Measurements from ENCODE around the gene MTX1. TPM values are rescaled to one million over a fixed set of nuclear protein-coding genes. Genes with fewer than 3 reads are reported as not detected.
"Not testable (repeated sequence)": the region's sequence is repeated elsewhere in the genome, so short reads cannot be mapped to it uniquely, and the experiment has no call there.

MTX1 gene
- total RNA-seq, 2 donors from 2014 or later = 47.3 to 63.2 TPM

DNA sequence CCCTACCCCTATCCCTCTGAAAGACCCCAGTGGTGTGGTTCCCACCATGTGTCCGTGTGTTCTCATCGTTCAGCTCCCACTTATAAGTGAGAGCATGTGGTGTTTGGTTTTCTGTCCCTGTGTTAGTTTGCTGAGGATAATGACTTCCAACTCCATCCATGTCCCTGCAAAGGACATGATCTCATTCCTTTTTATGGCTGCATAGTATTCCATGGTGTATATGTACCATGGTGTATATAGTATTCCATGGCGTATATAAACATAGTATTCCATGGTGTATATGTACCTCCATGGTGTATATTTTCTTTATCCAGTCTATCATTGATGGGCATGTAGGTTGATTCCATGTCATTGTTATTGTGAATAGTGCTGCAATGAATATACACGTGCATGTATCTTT lies 44.7 kb upstream of the MTX1 start:
- not testable (repeated sequence) for H3K4me3 Mint-ChIP-seq; H3K4me1 Mint-ChIP-seq; H3K27me3 ChIP-seq (ENCODE audit: control insufficient read depth, insufficient read depth, low read length, poor library complexity, severe bottlenecking); H3K36me3 ChIP-seq (ENCODE audit: control insufficient read depth, insufficient read depth, low read length); H3K9me3 ChIP-seq (ENCODE audit: control insufficient read depth, low read length); H3K4me3 ChIP-seq (ENCODE audit: low read length); H3K9me3 Mint-ChIP-seq; H3K4me1 ChIP-seq (ENCODE audit: control insufficient read depth, insufficient read depth, low read length); H3K27ac ChIP-seq (ENCODE audit: low read depth, low read length); DNase-seq; H3K9ac ChIP-seq (ENCODE audit: extremely low read depth, low read length, poor library complexity, severe bottlenecking); H3K27ac Mint-ChIP-seq; H3K36me3 Mint-ChIP-seq (ENCODE audit: low read depth)
- H3K27me3 Mint-ChIP-seq (ENCODE audit: insufficient read depth) = peaks cover 12% of the 10 kb centered on the region
- WGBS, 2 experiments (ENCODE audit: insufficient coverage in 1 of 2, insufficient read length in 1 of 2) = 70 to 92% methylated on average over 2 to 4 of the region's 4 CpGs

DNA sequence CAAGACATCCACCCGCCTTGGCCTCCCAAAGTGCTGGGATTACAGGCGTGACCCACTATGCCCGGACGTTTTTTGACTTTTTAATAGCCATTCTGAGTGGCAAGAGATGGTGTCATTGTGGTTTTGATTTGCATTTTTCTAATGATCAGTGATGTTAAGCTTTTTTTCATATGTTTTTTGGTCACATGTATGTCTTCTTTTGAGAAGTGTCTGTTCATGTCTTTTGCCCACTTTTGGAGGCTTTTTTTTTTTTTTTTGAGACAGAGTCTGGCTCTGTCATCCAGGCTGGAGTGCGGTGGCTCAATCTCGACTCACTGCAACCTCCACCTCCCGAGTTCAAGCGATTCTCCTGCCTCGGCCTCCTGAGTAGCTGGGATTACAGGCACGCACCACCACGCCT lies 43.9 kb upstream of the MTX1 start:
- not testable (repeated sequence) for H3K4me3 ChIP-seq (ENCODE audit: low read length); H3K9ac ChIP-seq (ENCODE audit: extremely low read depth, low read length, poor library complexity, severe bottlenecking); H3K27ac Mint-ChIP-seq; H3K9me3 Mint-ChIP-seq; H3K27ac ChIP-seq (ENCODE audit: low read depth, low read length); H3K4me1 Mint-ChIP-seq; H3K4me1 ChIP-seq (ENCODE audit: control insufficient read depth, insufficient read depth, low read length); H3K27me3 ChIP-seq (ENCODE audit: control insufficient read depth, insufficient read depth, low read length, poor library complexity, severe bottlenecking); H3K27me3 Mint-ChIP-seq (ENCODE audit: insufficient read depth); H3K9me3 ChIP-seq (ENCODE audit: control insufficient read depth, low read length); H3K36me3 Mint-ChIP-seq (ENCODE audit: low read depth); H3K36me3 ChIP-seq (ENCODE audit: control insufficient read depth, insufficient read depth, low read length); H3K4me3 Mint-ChIP-seq
- 79 to 89% methylated on average over 6 to 9 of the region's 11 CpGs for WGBS, 2 experiments (ENCODE audit: insufficient coverage in 1 of 2, insufficient read length in 1 of 2)
- peak; percentile 17 for DNase-seq

DNA sequence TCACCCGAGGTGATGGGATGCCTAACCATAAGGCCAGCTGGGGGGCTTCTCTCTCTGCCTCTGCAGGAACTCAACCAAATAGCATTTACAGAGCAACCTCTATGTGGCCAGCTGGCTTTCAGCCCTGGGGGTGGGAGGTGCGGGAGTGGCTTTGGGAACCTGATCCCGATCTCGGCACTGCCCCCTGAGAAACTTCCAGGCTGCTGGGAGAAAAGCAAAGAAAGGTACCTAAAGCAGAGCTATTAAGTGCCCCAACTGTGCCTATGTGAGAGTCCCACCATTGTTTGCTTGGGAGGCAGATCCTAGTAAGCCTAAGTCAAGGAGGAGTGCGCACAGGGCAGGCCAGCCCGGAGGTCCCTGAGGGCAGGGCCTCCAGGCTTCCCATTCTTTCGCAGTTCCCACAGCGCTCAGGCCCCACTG lies 42.4 kb upstream of the MTX1 start:
- H3K4me1 ChIP-seq (ENCODE audit: control insufficient read depth, insufficient read depth, low read length) = no peaks in the 10 kb centered on the region
- TF ChIP-seq, protein P1, sequence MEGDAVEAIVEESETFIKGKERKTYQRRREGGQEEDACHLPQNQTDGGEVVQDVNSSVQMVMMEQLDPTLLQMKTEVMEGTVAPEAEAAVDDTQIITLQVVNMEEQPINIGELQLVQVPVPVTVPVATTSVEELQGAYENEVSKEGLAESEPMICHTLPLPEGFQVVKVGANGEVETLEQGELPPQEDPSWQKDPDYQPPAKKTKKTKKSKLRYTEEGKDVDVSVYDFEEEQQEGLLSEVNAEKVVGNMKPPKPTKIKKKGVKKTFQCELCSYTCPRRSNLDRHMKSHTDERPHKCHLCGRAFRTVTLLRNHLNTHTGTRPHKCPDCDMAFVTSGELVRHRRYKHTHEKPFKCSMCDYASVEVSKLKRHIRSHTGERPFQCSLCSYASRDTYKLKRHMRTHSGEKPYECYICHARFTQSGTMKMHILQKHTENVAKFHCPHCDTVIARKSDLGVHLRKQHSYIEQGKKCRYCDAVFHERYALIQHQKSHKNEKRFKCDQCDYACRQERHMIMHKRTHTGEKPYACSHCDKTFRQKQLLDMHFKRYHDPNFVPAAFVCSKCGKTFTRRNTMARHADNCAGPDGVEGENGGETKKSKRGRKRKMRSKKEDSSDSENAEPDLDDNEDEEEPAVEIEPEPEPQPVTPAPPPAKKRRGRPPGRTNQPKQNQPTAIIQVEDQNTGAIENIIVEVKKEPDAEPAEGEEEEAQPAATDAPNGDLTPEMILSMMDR (conservative IDR thresholded peaks at IDR 0.05) = no peak
- H3K9me3 ChIP-seq (ENCODE audit: control insufficient read depth, low read length) = no peaks in the 10 kb centered on the region
- H3K9me3 Mint-ChIP-seq = no peaks in the 10 kb centered on the region
- no peak overlapping the region for H3K27ac ChIP-seq (ENCODE audit: low read depth, low read length)
- no peak overlapping the region for H3K9ac ChIP-seq (ENCODE audit: extremely low read depth, low read length, poor library complexity, severe bottlenecking)
- WGBS, 2 experiments (ENCODE audit: insufficient coverage in 1 of 2, insufficient read length in 1 of 2) = 79 to 80% methylated on average over 7 to 8 of the region's 8 CpGs
- H3K4me3 ChIP-seq (ENCODE audit: low read length) = no peak overlapping the region
- H3K27ac Mint-ChIP-seq = no peak overlapping the region
- peaks cover 13% of the 10 kb centered on the region for H3K36me3 ChIP-seq (ENCODE audit: control insufficient read depth, insufficient read depth, low read length)
- DNase-seq = peak; percentile 58
- H3K27me3 ChIP-seq (ENCODE audit: control insufficient read depth, insufficient read depth, low read length, poor library complexity, severe bottlenecking) = no peaks in the 10 kb centered on the region
- H3K4me3 Mint-ChIP-seq = no peak overlapping the region
- H3K27me3 Mint-ChIP-seq (ENCODE audit: insufficient read depth) = no peaks in the 10 kb centered on the region
- peaks cover 3% of the 10 kb centered on the region for H3K4me1 Mint-ChIP-seq
- peaks cover 13% of the 10 kb centered on the region for H3K36me3 Mint-ChIP-seq (ENCODE audit: low read depth)

DNA sequence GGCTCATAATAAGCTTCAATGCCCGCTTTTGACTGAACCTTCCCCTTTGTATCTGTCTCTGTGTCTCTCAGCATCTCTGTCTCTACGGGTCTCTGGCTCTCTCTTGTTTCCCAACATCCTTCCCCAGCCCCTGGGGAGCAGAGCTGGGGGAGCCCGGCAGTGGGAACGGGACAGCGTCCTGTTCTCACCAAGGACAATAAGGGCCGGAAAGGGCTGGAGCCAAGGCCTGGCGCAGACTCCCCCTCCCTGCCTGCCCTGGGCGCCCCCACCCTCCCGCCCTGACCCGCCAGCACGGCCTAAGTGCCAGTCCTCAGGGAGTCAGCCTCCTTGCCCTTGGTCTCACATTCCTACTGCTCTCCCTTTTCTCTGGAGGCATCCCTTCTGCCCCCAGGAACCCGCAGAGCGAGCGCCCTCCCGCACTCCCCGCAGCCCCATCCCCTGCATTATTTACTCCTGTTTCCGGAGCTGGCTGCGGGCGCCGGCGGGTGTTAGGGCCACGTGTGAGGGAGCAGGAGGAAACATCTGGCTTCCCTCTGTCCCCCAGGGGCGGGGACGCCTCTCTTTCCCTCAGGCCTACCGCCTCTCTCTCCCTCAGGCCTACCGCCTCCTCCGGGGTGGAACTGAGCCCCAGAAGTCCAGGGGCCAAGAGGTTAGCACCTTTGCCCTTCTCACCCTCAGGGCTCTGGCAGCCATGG lies 41.9 kb upstream of the MTX1 start:
- Histone ChIP-seq H3K9me3 (ENCODE audit: control insufficient read depth, low read length) (no peaks in the 10 kb centered on the region), H3K9ac (ENCODE audit: extremely low read depth, low read length, poor library complexity, severe bottlenecking) (no peak overlapping the region), H3K4me3 (ENCODE audit: low read length) (no peak overlapping the region), H3K4me1 (ENCODE audit: control insufficient read depth, insufficient read depth, low read length) (no peaks in the 10 kb centered on the region), H3K27me3 (ENCODE audit: control insufficient read depth, insufficient read depth, low read length, poor library complexity, severe bottlenecking) (no peaks in the 10 kb centered on the region), H3K36me3 (ENCODE audit: control insufficient read depth, insufficient read depth, low read length) (peaks cover 13% of the 10 kb centered on the region), H3K27ac (ENCODE audit: low read depth, low read length) (no peak overlapping the region)
- TF ChIP-seq, protein P1 (conservative IDR thresholded peaks at IDR 0.05) = no peak
- Mint-ChIP-seq H3K9me3 (no peaks in the 10 kb centered on the region), H3K36me3 (ENCODE audit: low read depth) (peaks cover 16% of the 10 kb centered on the region), H3K27ac (no peak overlapping the region), H3K27me3 (ENCODE audit: insufficient read depth) (no peaks in the 10 kb centered on the region), H3K4me3 (no peak overlapping the region), H3K4me1 (peaks cover 3% of the 10 kb centered on the region)
- DNase-seq = peak; percentile 73
- WGBS, 2 experiments (ENCODE audit: insufficient coverage in 1 of 2, insufficient read length in 1 of 2) = 55 to 76% methylated on average over 4 to 27 of the region's 27 CpGs

Measured in endodermal cell (in vitro differentiated cells).